Naive thymus-derived CD4-positive, alpha-beta T cell (primary cell): Measurements from ENCODE around the gene FRAS1. TPM values are rescaled to one million over a fixed set of nuclear protein-coding genes. Genes with fewer than 3 reads are reported as not detected.
"Not testable (repeated sequence)": the region's sequence is repeated elsewhere in the genome, so short reads cannot be mapped to it uniquely, and the experiment has no call there.

Experiments used
- ATAC-seq: fragments of 150-1000 bp; cut with Tn5 transposase; 2 replicates; pipeline ENCODE4 v1.10.0; 2021; ENCODE audit warnings: mild to moderate bottlenecking, moderate library complexity
- CTCF ChIA-PET: fragments of 350-600 bp; sonication (Branson Sonifier 250); formaldehyde crosslinking; loops from one replicate; lab custom pipeline; 2021; ENCODE audit warnings: antibody characterized with exemption; lab: Charles Lee
- POLR2A ChIA-PET: fragments of 350-600 bp; sonication (Branson Sonifier 250); formaldehyde crosslinking; loops from one replicate; lab custom pipeline; 2021; ENCODE audit warnings: antibody characterized with exemption, inconsistent platforms; lab: Charles Lee
- DNase-seq, 9 donors: peaks; one replicate each; pipeline versions ENCODE4 v3.0.0 to v3.0.0-alpha.2; 2020 to 2022; ENCODE audit warnings: mixed read lengths in 1 of 9
- H3K27ac ChIP-seq: one replicate; pipeline ENCODE4 v1.7.0; 2013; ENCODE audit warnings: mild to moderate bottlenecking, low read depth, low read length, moderate library complexity
- H3K27me3 ChIP-seq, 2 donors: one replicate each; pipeline ENCODE4 v1.7.0; 2013; ENCODE audit warnings: low read length in 2 of 2, mild to moderate bottlenecking in 2 of 2, moderate library complexity in 2 of 2; ENCODE audit not compliant: control insufficient read depth in 2 of 2, insufficient read depth in 2 of 2
- H3K36me3 ChIP-seq, 3 experiments: 1 replicate in 2 of 3; 2 replicates in 1 of 3; pipeline ENCODE4 v1.7.0; 2013; ENCODE audit warnings: low read length in 3 of 3, mild to moderate bottlenecking in 3 of 3, moderate library complexity in 1 of 3; ENCODE audit not compliant: insufficient read depth in 3 of 3, control insufficient read depth in 2 of 3
- H3K4me1 ChIP-seq, 2 donors: one replicate each; pipeline ENCODE4 v1.7.0; 2013; ENCODE audit warnings: low read length in 2 of 2, mild to moderate bottlenecking in 2 of 2, moderate library complexity in 1 of 2; ENCODE audit not compliant: control insufficient read depth in 2 of 2, insufficient read depth in 2 of 2
- H3K4me3 ChIP-seq: 2 replicates; pipeline ENCODE4 v1.7.0; 2013; ENCODE audit warnings: mild to moderate bottlenecking, low read length
- H3K9me3 ChIP-seq, 3 experiments: 1 replicate in 2 of 3; 2 replicates in 1 of 3; pipeline ENCODE4 v1.7.0; 2013; ENCODE audit warnings: low read length in 3 of 3; ENCODE audit not compliant: control insufficient read depth in 2 of 3
- H3K27ac Mint-ChIP-seq, 9 donors: one replicate each; pipeline ENCODE4 v1.8.0; 2020 to 2022; ENCODE audit warnings: mixed read lengths in 9 of 9, mild to moderate bottlenecking in 8 of 9, moderate library complexity in 5 of 9, inconsistent platforms in 2 of 9
- H3K27me3 Mint-ChIP-seq, 5 donors: one replicate each; pipeline ENCODE4 v1.8.0; 2021 to 2022; ENCODE audit warnings: mixed read lengths in 5 of 5, mild to moderate bottlenecking in 1 of 5
- H3K36me3 Mint-ChIP-seq, 5 donors: one replicate each; pipeline ENCODE4 v1.8.0; 2020 to 2022; ENCODE audit warnings: mixed read lengths in 5 of 5, mild to moderate bottlenecking in 3 of 5, inconsistent platforms in 1 of 5
- H3K4me1 Mint-ChIP-seq, 7 donors: one replicate each; pipeline ENCODE4 v1.8.0; 2020 to 2022; ENCODE audit warnings: mixed read lengths in 7 of 7, mild to moderate bottlenecking in 3 of 7, inconsistent platforms in 1 of 7
- H3K4me3 Mint-ChIP-seq, 10 donors: one replicate each; pipeline ENCODE4 v1.8.0; 2020 to 2022; ENCODE audit warnings: mild to moderate bottlenecking in 10 of 10, mixed read lengths in 10 of 10, moderate library complexity in 6 of 10, inconsistent platforms in 2 of 10
- H3K9me3 Mint-ChIP-seq, 11 donors: one replicate each; pipeline ENCODE4 v1.8.0; 2020 to 2022; ENCODE audit warnings: mixed read lengths in 11 of 11, mild to moderate bottlenecking in 4 of 11, inconsistent platforms in 1 of 11, moderate library complexity in 1 of 11
- intact Hi-C, 2 donors: fragments of 100-400 bp; cut with micrococcal nuclease; formaldehyde crosslinking; loops; one replicate each; pipeline ENCODE4 v1.15.1; 2023
- polyA plus RNA-seq, 2 donors: library from polyadenylated mRNA; unstranded; fragments of 300-500 nt; fragmentation: Illumina TruSeq; gene quantifications; one replicate each; pipeline ENCODE4 v1.2.3, GENCODE V29; 2021
- total RNA-seq, 6 experiments: library from RNA in 5 of 6; stranded (reverse) in 5 of 6; gene quantifications; 1 replicate in 5 of 6; 2 replicates in 1 of 6; pipeline ENCODE4 v1.2.3 and lab custom pipeline; 2021 to 2026

The FRAS1 gene
- total and polyA plus RNA-seq, 7 experiments from 2014 or later: 0.02 TPM; not detected in 6

GRCh38 chr4:78451407-78451806 lies 394.3 kb downstream of the FRAS1 start:
- H3K4me3 Mint-ChIP-seq: no peak overlapping the region
- no peaks in the 10 kb centered on the region for H3K36me3 ChIP-seq
- no peaks in the 10 kb centered on the region for H3K9me3 Mint-ChIP-seq
- no peak for DNase-seq
- ATAC-seq: no peak
- H3K27ac Mint-ChIP-seq: no peak overlapping the region
- H3K27me3 ChIP-seq: no peaks in the 10 kb centered on the region
- no peaks in the 10 kb centered on the region for H3K36me3 Mint-ChIP-seq
- H3K4me3 ChIP-seq: no peak overlapping the region
- H3K27me3 Mint-ChIP-seq: peaks cover 4 to 14% (median 7%) of the 10 kb centered on the region in 5 donors
- ChIA-PET CTCF (interaction anchor here (0.6 kb wide), 1 partner anchor 112 kb away, joined by 3 read pairs; no protein-coding TSS in a partner anchor), POLR2A (no interaction called here)
- no peaks in the 10 kb centered on the region for H3K4me1 Mint-ChIP-seq
- H3K9me3 ChIP-seq: no peaks in the 10 kb centered on the region
- no peaks in the 10 kb centered on the region for H3K4me1 ChIP-seq
- H3K27ac ChIP-seq: no peak overlapping the region
- intact Hi-C loops: no loop called here

- DNase-seq: no peak
- Mint-ChIP-seq H3K36me3 (no peaks in the 10 kb centered on the region), H3K27ac (no peak overlapping the region), H3K4me1 (no peaks in the 10 kb centered on the region), H3K4me3 (no peak overlapping the region), H3K9me3 (no peaks in the 10 kb centered on the region), H3K27me3 (peaks cover 3 to 24% (median 11%) of the 10 kb centered on the region in 5 donors)
- Histone ChIP-seq H3K36me3 (no peaks in the 10 kb centered on the region), H3K4me3 (no peak overlapping the region), H3K27me3 (no peaks in the 10 kb centered on the region), H3K9me3 (no peaks in the 10 kb centered on the region), H3K27ac (no peak overlapping the region), H3K4me1 (no peaks in the 10 kb centered on the region)
- intact Hi-C loops: no loop called here
- POLR2A ChIA-PET: no interaction called here
- CTCF ChIA-PET: no interaction called here
- ATAC-seq: no peak
Observed at GRCh38 chr4:78454016-78454415, 396.9 kb downstream of the FRAS1 start.

- DNase-seq (no peak), ATAC-seq (no peak)
- intact Hi-C loops: no loop called here
- ChIA-PET CTCF (no interaction called here), POLR2A (no interaction called here)
- Mint-ChIP-seq H3K27me3 (peaks cover 6 to 22% (median 11%) of the 10 kb centered on the region in 5 donors), H3K4me1 (no peaks in the 10 kb centered on the region), H3K27ac (no peak overlapping the region), H3K4me3 (no peak overlapping the region), H3K36me3 (no peaks in the 10 kb centered on the region), H3K9me3 (no peaks in the 10 kb centered on the region)
- Histone ChIP-seq H3K4me3 (no peak overlapping the region), H3K9me3 (no peaks in the 10 kb centered on the region), H3K27ac (no peak overlapping the region), H3K27me3 (no peaks in the 10 kb centered on the region), H3K4me1 (no peaks in the 10 kb centered on the region), H3K36me3 (no peaks in the 10 kb centered on the region)
Observed at GRCh38 chr4:78457751-78458150, 400.6 kb downstream of the FRAS1 start.

- Histone ChIP-seq H3K36me3 (no peaks in the 10 kb centered on the region), H3K4me3 (no peak overlapping the region), H3K4me1 (no peaks in the 10 kb centered on the region), H3K27me3 (no peaks in the 10 kb centered on the region), H3K9me3 (no peaks in the 10 kb centered on the region), H3K27ac (no peak overlapping the region)
- Mint-ChIP-seq H3K4me1 (no peaks in the 10 kb centered on the region), H3K4me3 (no peak overlapping the region), H3K27me3 (peaks cover 0 to 12% (median 9%) of the 10 kb centered on the region in 5 donors), H3K27ac (no peak overlapping the region), H3K9me3 (no peaks in the 10 kb centered on the region), H3K36me3 (no peaks in the 10 kb centered on the region)
- ATAC-seq: no peak
- CTCF ChIA-PET: no interaction called here
- intact Hi-C loops: no loop called here
- POLR2A ChIA-PET: no interaction called here
- DNase-seq: no peak
Observed at GRCh38 chr4:78459327-78459726, 402.2 kb downstream of the FRAS1 start.

- ChIA-PET CTCF (no interaction called here), POLR2A (no interaction called here)
- H3K9me3 Mint-ChIP-seq: no peaks in the 10 kb centered on the region
- Histone ChIP-seq H3K27me3 (no peaks in the 10 kb centered on the region), H3K4me1 (no peaks in the 10 kb centered on the region), H3K9me3 (no peaks in the 10 kb centered on the region), H3K4me3 (no peak overlapping the region), H3K36me3 (no peaks in the 10 kb centered on the region), H3K27ac (no peak overlapping the region)
- peaks cover 0 to 12% (median 9%) of the 10 kb centered on the region in 5 donors for H3K27me3 Mint-ChIP-seq
- H3K4me3 Mint-ChIP-seq: no peak overlapping the region
- no peak for ATAC-seq
- no peak for DNase-seq
- no peaks in the 10 kb centered on the region for H3K36me3 Mint-ChIP-seq
- intact Hi-C loops: no loop called here
- no peaks in the 10 kb centered on the region for H3K4me1 Mint-ChIP-seq
- no peak overlapping the region for H3K27ac Mint-ChIP-seq
Observed at GRCh38 chr4:78460368-78460767, 403.2 kb downstream of the FRAS1 start.

GRCh38 chr4:78464265-78464664 lies 407.1 kb downstream of the FRAS1 start:
- Mint-ChIP-seq H3K4me3 (no peak overlapping the region), H3K9me3 (peaks cover 0 to 5% (median 0%) of the 10 kb centered on the region in 11 donors), H3K27me3 (peaks cover 0 to 16% (median 6%) of the 10 kb centered on the region in 5 donors), H3K36me3 (no peaks in the 10 kb centered on the region), H3K27ac (no peak overlapping the region), H3K4me1 (no peaks in the 10 kb centered on the region)
- DNase-seq: no peak
- ChIA-PET CTCF (no interaction called here), POLR2A (no interaction called here)
- H3K9me3 ChIP-seq: no peaks in the 10 kb centered on the region
- no peak overlapping the region for H3K4me3 ChIP-seq
- H3K27ac ChIP-seq: no peak overlapping the region
- intact Hi-C loops: no loop called here
- ATAC-seq: no peak
- no peaks in the 10 kb centered on the region for H3K27me3 ChIP-seq
- no peaks in the 10 kb centered on the region for H3K36me3 ChIP-seq
- no peaks in the 10 kb centered on the region for H3K4me1 ChIP-seq

GRCh38 chr4:78467223-78467622 lies 410.1 kb downstream of the FRAS1 start:
- H3K27ac Mint-ChIP-seq, H3K4me1 ChIP-seq, H3K27ac ChIP-seq, POLR2A ChIA-PET, H3K9me3 Mint-ChIP-seq, H3K4me1 Mint-ChIP-seq, intact Hi-C loops, H3K4me3 Mint-ChIP-seq, ATAC-seq, CTCF ChIA-PET, H3K36me3 Mint-ChIP-seq, DNase-seq, H3K9me3 ChIP-seq, H3K27me3 ChIP-seq, H3K36me3 ChIP-seq, H3K4me3 ChIP-seq: not testable (repeated sequence)
- H3K27me3 Mint-ChIP-seq: peaks cover 0 to 24% (median 11%) of the 10 kb centered on the region in 5 donors
